Erythroblast (primary cell): ENCODE results near the gene SIPA1L3.

Source experiments
- GATA1 ChIP-seq: IDR thresholded peaks from 2 replicates; pipeline ENCODE4 v1.6.1; 2011; ENCODE audit warnings: low read depth, mild to moderate bottlenecking, control low read depth, low read length, moderate library complexity
- POLR2A ChIP-seq: IDR thresholded peaks from 2 replicates; pipeline ENCODE4 v1.6.1; 2011; ENCODE audit warnings: mild to moderate bottlenecking, low read length

DNA sequence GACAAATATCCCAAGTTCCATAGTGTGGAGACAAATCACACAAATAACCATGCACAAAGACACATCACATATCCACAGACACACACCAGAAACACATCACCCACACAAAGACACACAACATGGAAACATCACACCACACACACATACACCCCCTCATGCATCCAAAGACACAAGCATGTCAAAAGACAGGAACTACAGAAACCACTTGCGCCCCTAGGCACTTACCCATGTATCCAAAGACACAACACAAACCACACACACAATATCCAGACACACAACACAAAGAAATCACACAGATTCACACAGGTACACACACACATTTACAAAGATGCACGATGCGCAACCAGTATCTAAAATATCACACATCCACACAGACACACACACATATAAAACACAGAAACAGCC, 316.1 kb downstream of the SIPA1L3 start:
- no peak for TF ChIP-seq POLR2A
- TF ChIP-seq GATA1 = no peak
